Tibial nerve (tissue), 4 donors: ENCODE results near the gene RAI1. TPM values are rescaled to one million over a fixed set of nuclear protein-coding genes. Genes with fewer than 3 reads are reported as not detected.

ENCODE experiments used
- DNase-seq, 2 donors: peaks; one replicate each; pipeline ENCODE4 v3.0.0-alpha.2; 2019; ENCODE audit warnings: low spot score in 2 of 2
- H3K27ac ChIP-seq, 4 donors: fragments of 200-600 bp; sonication (generic) in 3 of 4; one replicate each; pipeline ENCODE4 v1.5.1; 2017 to 2019; ENCODE audit warnings: mild to moderate bottlenecking in 1 of 4
- H3K27me3 ChIP-seq, 2 donors: fragments of 200-600 bp; sonication (generic) in 1 of 2; one replicate each; pipeline versions ENCODE4 v1.5.1 to v1.6.0; 2017 to 2019
- H3K36me3 ChIP-seq, 3 donors: fragments of 200-600 bp; sonication (generic); one replicate each; pipeline ENCODE4 v1.5.1; 2018 to 2019
- H3K4me1 ChIP-seq, 4 donors: fragments of 200-600 bp; sonication (generic) in 3 of 4; one replicate each; pipeline ENCODE4 v1.5.1; 2017 to 2019
- H3K4me3 ChIP-seq, 4 donors: fragments of 200-600 bp; sonication (generic) in 3 of 4; one replicate each; pipeline ENCODE4 v1.5.1; 2017 to 2019; ENCODE audit warnings: mild to moderate bottlenecking in 1 of 4, moderate library complexity in 1 of 4
- H3K9me3 ChIP-seq, 4 donors: fragments of 200-600 bp; sonication (generic) in 3 of 4; one replicate each; pipeline ENCODE4 v1.5.1; 2017 to 2019
- EP300 ChIP-seq, 2 donors: sonication (generic); formaldehyde crosslinking; IDR thresholded peaks; one replicate each; pipeline ENCODE4 v1.6.1; 2017; ENCODE audit warnings: antibody characterized with exemption in 2 of 2, mild to moderate bottlenecking in 1 of 2
- POLR2A ChIP-seq, 2 donors: fragments of 450-650 bp; IDR thresholded peaks; one replicate each; pipeline ENCODE4 v1.6.1; 2017; ENCODE audit warnings: antibody characterized with exemption in 2 of 2, mild to moderate bottlenecking in 2 of 2, moderate library complexity in 2 of 2
- WGBS, 2 donors: methylation state at CpG; one replicate each; pipeline ENCODE4 v1.1.5; 2018; 5-methylcytosine and 5-hydroxymethylcytosine counted together
- total RNA-seq, 4 donors: library from RNA; depleted of rRNA; stranded (reverse); fragments of >200 nt; gene quantifications; one replicate each; pipeline ENCODE4 v1.1.0, GENCODE V29; 2016
- TF ChIP-seq, protein P1 (sequence below), 5 experiments: fragments of 200-600 bp in 3 of 5; fragments of 450-650 bp in 2 of 5; sonication (generic) in 3 of 5; IDR thresholded peaks; one replicate each; pipeline ENCODE4 v1.5.1; 2016 to 2019; ENCODE audit warnings: antibody characterized with exemption in 5 of 5, mild to moderate bottlenecking in 3 of 5, moderate library complexity in 2 of 5

RAI1 gene
- total RNA-seq, 4 donors from 2014 or later = 32.9 to 52.7 (median 45.9) TPM

DNA sequence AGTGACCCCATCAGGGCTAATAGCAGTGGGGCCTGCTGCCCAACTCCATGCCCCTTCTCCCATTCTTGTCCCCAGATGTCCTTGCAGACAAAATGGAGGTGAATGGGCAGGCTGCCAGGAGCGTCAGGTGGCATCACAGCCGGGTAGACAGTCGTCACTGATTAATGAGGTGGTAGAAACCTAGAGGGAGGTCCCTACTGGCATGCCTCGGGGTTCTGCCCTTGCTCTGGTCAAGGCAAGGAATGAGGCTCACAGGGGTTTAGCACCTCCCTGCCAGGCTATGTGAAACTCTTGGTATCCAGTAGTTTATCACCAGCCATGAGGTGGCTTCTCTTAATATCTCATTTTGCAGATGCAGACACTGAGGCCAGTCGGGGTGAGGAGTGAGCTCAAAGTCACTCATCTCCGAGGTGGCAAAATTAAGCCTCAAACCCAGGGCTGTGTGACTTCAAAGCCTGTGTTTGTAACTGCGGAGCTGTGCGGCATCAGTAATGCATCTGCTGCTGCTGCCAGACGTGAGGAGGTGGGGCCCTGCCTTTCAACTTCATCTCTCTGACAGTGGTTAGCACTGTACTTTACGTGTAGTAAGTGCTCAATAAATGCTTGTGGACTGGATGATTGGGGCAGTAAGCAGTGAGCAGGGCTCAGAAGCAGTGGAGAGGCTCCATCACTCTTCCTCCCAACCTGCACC lies 21.3 kb downstream of the RAI1 start:
- H3K27me3 ChIP-seq = no peaks in the 10 kb centered on the region
- DNase-seq = no peak
- TF ChIP-seq EP300 (IDR thresholded peaks at IDR 0.05) (no peak), POLR2A (IDR thresholded peaks at IDR 0.05) (no peak)
- TF ChIP-seq, protein P1, sequence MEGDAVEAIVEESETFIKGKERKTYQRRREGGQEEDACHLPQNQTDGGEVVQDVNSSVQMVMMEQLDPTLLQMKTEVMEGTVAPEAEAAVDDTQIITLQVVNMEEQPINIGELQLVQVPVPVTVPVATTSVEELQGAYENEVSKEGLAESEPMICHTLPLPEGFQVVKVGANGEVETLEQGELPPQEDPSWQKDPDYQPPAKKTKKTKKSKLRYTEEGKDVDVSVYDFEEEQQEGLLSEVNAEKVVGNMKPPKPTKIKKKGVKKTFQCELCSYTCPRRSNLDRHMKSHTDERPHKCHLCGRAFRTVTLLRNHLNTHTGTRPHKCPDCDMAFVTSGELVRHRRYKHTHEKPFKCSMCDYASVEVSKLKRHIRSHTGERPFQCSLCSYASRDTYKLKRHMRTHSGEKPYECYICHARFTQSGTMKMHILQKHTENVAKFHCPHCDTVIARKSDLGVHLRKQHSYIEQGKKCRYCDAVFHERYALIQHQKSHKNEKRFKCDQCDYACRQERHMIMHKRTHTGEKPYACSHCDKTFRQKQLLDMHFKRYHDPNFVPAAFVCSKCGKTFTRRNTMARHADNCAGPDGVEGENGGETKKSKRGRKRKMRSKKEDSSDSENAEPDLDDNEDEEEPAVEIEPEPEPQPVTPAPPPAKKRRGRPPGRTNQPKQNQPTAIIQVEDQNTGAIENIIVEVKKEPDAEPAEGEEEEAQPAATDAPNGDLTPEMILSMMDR (IDR thresholded peaks at IDR 0.05) = no peak
- no peak overlapping the region for H3K4me3 ChIP-seq
- peaks cover 0 to 87% (median 46%) of the 10 kb centered on the region in 4 donors for H3K4me1 ChIP-seq
- no peaks in the 10 kb centered on the region for H3K36me3 ChIP-seq
- WGBS, 2 donors = 78 to 80% methylated on average over 10 of the region's 10 CpGs
- H3K9me3 ChIP-seq = no peaks in the 10 kb centered on the region
- H3K27ac ChIP-seq = peak overlapping the region in 1 of 4 donors; percentile 23

GRCh38 chr17:17703140-17703919 lies 22.1 kb downstream of the RAI1 start:
- no peak for DNase-seq
- H3K4me3 ChIP-seq = no peak overlapping the region
- H3K9me3 ChIP-seq = no peaks in the 10 kb centered on the region
- H3K4me1 ChIP-seq = peaks cover 0 to 79% (median 41%) of the 10 kb centered on the region in 4 donors
- H3K27me3 ChIP-seq = no peaks in the 10 kb centered on the region
- WGBS, 2 donors = 40 to 42% methylated on average over 11 to 14 of the region's 14 CpGs
- no peaks in the 10 kb centered on the region for H3K36me3 ChIP-seq
- TF ChIP-seq EP300 (IDR thresholded peaks at IDR 0.05) = no peak
- H3K27ac ChIP-seq = peak overlapping the region in 3 of 4 donors; percentile 23 to 58 (median 37)

DNA sequence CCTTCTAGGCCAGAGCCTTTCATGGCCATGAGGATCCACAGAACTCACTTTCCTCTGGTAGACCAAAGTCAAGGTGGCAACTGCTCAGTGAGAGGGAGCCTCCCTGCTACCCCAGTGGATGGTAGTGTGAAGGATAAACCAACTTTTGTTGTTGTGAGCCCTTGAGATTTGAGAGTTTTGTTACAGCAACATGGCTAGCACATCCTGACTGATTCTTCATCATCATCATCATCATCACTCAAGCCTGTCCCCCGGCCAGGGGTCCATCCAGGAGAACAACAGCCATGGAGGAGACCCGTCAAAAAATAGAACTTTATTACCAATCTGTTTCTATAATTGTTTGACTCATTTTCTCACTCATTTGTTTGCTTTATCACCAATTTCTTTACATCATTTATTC lies 23.7 kb downstream of the RAI1 start:
- no peak overlapping the region for H3K4me3 ChIP-seq
- H3K9me3 ChIP-seq = no peaks in the 10 kb centered on the region
- no peaks in the 10 kb centered on the region for H3K27me3 ChIP-seq
- H3K36me3 ChIP-seq = peaks cover 0 to 4% (median 0%) of the 10 kb centered on the region in 3 donors
- no peak overlapping the region for H3K27ac ChIP-seq
- WGBS, 2 donors = 98 to 100% methylated on average over 2 of the region's 2 CpGs
- peaks cover 0 to 63% (median 28%) of the 10 kb centered on the region in 4 donors for H3K4me1 ChIP-seq
- TF ChIP-seq POLR2A (IDR thresholded peaks at IDR 0.05) = no peak
- no peak for TF ChIP-seq EP300 (IDR thresholded peaks at IDR 0.05)
- TF ChIP-seq, protein P1 (IDR thresholded peaks at IDR 0.05) = no peak
- no peak for DNase-seq

DNA sequence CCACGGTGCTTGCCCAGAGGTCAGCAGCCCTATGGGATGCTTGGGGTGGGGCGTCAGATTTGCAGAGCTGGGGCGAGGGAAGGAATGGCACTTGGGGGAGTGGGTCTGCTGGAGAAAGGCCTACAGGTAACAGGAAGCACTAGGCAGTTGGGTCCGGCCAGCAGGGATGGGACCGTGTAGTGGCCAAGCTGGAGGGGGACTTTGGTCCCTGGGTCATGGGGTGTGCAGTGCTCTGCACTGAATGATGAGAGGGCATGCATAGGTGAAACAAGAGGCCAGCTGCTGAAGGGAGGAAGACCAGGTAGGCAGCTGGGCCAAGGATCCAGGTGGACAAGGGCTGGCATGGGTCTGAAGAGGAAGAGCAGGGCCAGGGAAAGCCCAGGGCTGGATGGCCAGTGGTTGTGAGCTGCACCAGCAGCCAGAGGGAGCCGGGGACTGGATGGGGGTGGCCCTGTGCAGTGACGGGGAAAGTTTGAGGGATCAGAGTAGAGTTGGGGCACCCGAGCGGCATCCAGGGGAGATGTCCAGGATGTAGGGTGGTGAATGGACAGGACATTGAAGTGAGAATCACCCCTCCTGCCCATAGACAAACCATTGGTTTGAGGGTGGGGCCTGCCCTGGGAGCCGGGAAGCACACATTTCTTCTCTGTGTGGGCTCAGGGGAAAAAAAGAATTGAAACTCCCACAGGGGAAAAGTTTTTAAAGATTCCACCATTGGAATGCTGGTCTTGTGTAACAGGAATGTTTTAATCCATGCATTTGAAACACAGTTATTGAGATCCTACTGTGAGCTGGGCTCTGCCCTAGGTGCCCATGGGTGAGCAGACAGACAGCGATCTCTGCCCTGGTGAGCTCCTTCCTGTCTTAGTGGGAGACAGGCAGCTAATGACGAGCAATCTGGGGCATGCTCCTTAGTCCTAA lies 25.1 kb downstream of the RAI1 start:
- Histone ChIP-seq H3K4me3 (no peak overlapping the region), H3K4me1 (peaks cover 0 to 62% (median 28%) of the 10 kb centered on the region in 4 donors), H3K27me3 (no peaks in the 10 kb centered on the region), H3K9me3 (no peaks in the 10 kb centered on the region), H3K27ac (peak overlapping the region in 2 of 4 donors; percentile 14 to 34), H3K36me3 (peaks cover 0 to 4% (median 0%) of the 10 kb centered on the region in 3 donors)
- DNase-seq = no peak
- WGBS, 2 donors = 78 to 83% methylated on average over 12 of the region's 12 CpGs
- TF ChIP-seq POLR2A (IDR thresholded peaks at IDR 0.05) (no peak), EP300 (IDR thresholded peaks at IDR 0.05) (no peak)

DNA sequence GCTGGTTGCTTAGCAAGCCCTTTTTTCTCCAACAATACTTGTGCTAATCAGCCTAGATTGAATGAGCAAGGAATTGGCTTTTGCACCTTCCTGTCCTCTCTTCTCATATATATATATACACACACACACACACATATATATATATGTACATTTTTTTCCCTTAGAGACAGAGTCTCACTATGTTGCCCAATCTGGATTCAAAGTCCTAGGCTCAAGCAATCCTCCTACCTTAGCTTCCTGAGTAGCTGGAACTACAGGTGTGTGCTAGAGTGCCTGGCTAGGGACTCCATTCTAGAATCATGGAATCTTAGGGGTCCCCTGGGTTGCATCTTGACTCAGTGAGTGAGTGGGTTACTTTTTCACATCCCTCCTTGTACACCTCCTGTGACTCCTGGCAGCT lies 27.0 kb downstream of the RAI1 start:
- H3K27ac ChIP-seq = no peak overlapping the region
- H3K4me1 ChIP-seq = peaks cover 0 to 62% (median 34%) of the 10 kb centered on the region in 4 donors
- H3K27me3 ChIP-seq = no peaks in the 10 kb centered on the region
- no peaks in the 10 kb centered on the region for H3K9me3 ChIP-seq
- TF ChIP-seq EP300 (IDR thresholded peaks at IDR 0.05) = no peak
- no peak for TF ChIP-seq POLR2A (IDR thresholded peaks at IDR 0.05)
- TF ChIP-seq, protein P1 (IDR thresholded peaks at IDR 0.05) = no peak
- no peak for DNase-seq
- no peak overlapping the region for H3K4me3 ChIP-seq
- peaks cover 0 to 4% (median 0%) of the 10 kb centered on the region in 3 donors for H3K36me3 ChIP-seq
